Measurements from ENCODE around the gene SEMA6A. TPM values are rescaled to one million over a fixed set of nuclear protein-coding genes. Genes with fewer than 3 reads are reported as not detected.
"Not testable (repeated sequence)": the region's sequence is repeated elsewhere in the genome, so short reads cannot be mapped to it uniquely, and the experiment has no call there.

Gene SEMA6A
- total RNA-seq, 2 experiments from 2014 or later: 0.10 to 0.14 TPM

GRCh38 chr5:116559239-116559638 is 15.4 kb downstream of the SEMA6A start:
- H3K27me3 Mint-ChIP-seq (ENCODE audit: low read depth): no peaks in the 10 kb centered on the region
- H3K4me1 Mint-ChIP-seq (ENCODE audit: low read depth): no peaks in the 10 kb centered on the region
- intact Hi-C loops (cut with micrococcal nuclease): loop anchor here (5.0 kb wide), 1 partner anchor 422 kb away; no protein-coding TSS in a partner anchor
- no peaks in the 10 kb centered on the region for H3K9me3 Mint-ChIP-seq
- no peaks in the 10 kb centered on the region for H3K36me3 Mint-ChIP-seq (ENCODE audit: low read depth)
- H3K4me3 Mint-ChIP-seq: no peak overlapping the region
- no peak for DNase-seq
- CTCF ChIA-PET: no interaction called here
- H3K27ac Mint-ChIP-seq: no peak overlapping the region

GRCh38 chr5:116557669-116558271 is 16.9 kb downstream of the SEMA6A start:
- Mint-ChIP-seq H3K27ac (no peak overlapping the region), H3K4me3 (no peak overlapping the region), H3K9me3 (no peaks in the 10 kb centered on the region), H3K4me1 (ENCODE audit: low read depth) (no peaks in the 10 kb centered on the region), H3K27me3 (ENCODE audit: low read depth) (no peaks in the 10 kb centered on the region), H3K36me3 (ENCODE audit: low read depth) (no peaks in the 10 kb centered on the region)
- no peak for DNase-seq
- intact Hi-C loops (cut with micrococcal nuclease): loop anchor here (1.0 to 5.0 kb wide), 2 partner anchors 391 to 420 kb away; no protein-coding TSS in a partner anchor
- CTCF ChIA-PET: interaction anchor here (0.5 kb wide), 1 partner anchor 149 kb away, joined by 4 read pairs; no protein-coding TSS in a partner anchor

GRCh38 chr5:116554764-116555163 is 19.9 kb downstream of the SEMA6A start:
- Mint-ChIP-seq H3K27me3 (ENCODE audit: low read depth) (no peaks in the 10 kb centered on the region), H3K4me1 (ENCODE audit: low read depth) (no peaks in the 10 kb centered on the region), H3K27ac (no peak overlapping the region), H3K9me3 (no peaks in the 10 kb centered on the region), H3K4me3 (no peak overlapping the region), H3K36me3 (ENCODE audit: low read depth) (no peaks in the 10 kb centered on the region)
- CTCF ChIA-PET: no interaction called here
- intact Hi-C loops (cut with micrococcal nuclease): loop anchor here (5.0 kb wide), 1 partner anchor 417 kb away; no protein-coding TSS in a partner anchor
- no peak for DNase-seq

GRCh38 chr5:116553366-116553765 is 21.3 kb downstream of the SEMA6A start:
- no peaks in the 10 kb centered on the region for H3K36me3 Mint-ChIP-seq (ENCODE audit: low read depth)
- H3K9me3 Mint-ChIP-seq: no peaks in the 10 kb centered on the region
- H3K27me3 Mint-ChIP-seq (ENCODE audit: low read depth): no peaks in the 10 kb centered on the region
- H3K4me1 Mint-ChIP-seq (ENCODE audit: low read depth): no peaks in the 10 kb centered on the region
- H3K27ac Mint-ChIP-seq: no peak overlapping the region
- intact Hi-C loops (cut with micrococcal nuclease): no loop called here
- CTCF ChIA-PET: no interaction called here
- no peak overlapping the region for H3K4me3 Mint-ChIP-seq
- no peak for DNase-seq

GRCh38 chr5:116550082-116550481 is 24.5 kb downstream of the SEMA6A start:
- Mint-ChIP-seq H3K4me1 (ENCODE audit: low read depth) (no peaks in the 10 kb centered on the region), H3K4me3 (no peak overlapping the region), H3K27me3 (ENCODE audit: low read depth) (no peaks in the 10 kb centered on the region), H3K9me3 (peaks cover 13% of the 10 kb centered on the region), H3K27ac (no peak overlapping the region), H3K36me3 (ENCODE audit: low read depth) (peaks cover 2% of the 10 kb centered on the region)
- no peak for DNase-seq
- CTCF ChIA-PET: no interaction called here
- intact Hi-C loops (cut with micrococcal nuclease): no loop called here

GRCh38 chr5:116546743-116547124 is 27.9 kb downstream of the SEMA6A start:
- CTCF ChIA-PET: no interaction called here
- Mint-ChIP-seq H3K9me3 (peaks cover 23% of the 10 kb centered on the region), H3K4me3 (no peak overlapping the region), H3K4me1 (ENCODE audit: low read depth) (no peaks in the 10 kb centered on the region), H3K36me3 (ENCODE audit: low read depth) (peaks cover 2% of the 10 kb centered on the region), H3K27me3 (ENCODE audit: low read depth) (no peaks in the 10 kb centered on the region), H3K27ac (no peak overlapping the region)
- no peak for DNase-seq
- intact Hi-C loops (cut with micrococcal nuclease): no loop called here

- peaks cover 23% of the 10 kb centered on the region for H3K9me3 Mint-ChIP-seq
- CTCF ChIA-PET: no interaction called here
- intact Hi-C loops (cut with micrococcal nuclease): no loop called here
- no peaks in the 10 kb centered on the region for H3K27me3 Mint-ChIP-seq (ENCODE audit: low read depth)
- H3K4me3 Mint-ChIP-seq: no peak overlapping the region
- no peak overlapping the region for H3K27ac Mint-ChIP-seq
- DNase-seq: no peak
- H3K36me3 Mint-ChIP-seq (ENCODE audit: low read depth): peaks cover 2% of the 10 kb centered on the region
- no peaks in the 10 kb centered on the region for H3K4me1 Mint-ChIP-seq (ENCODE audit: low read depth)
Observed at GRCh38 chr5:116546033-116546742, 28.4 kb downstream of the SEMA6A start.

- DNase-seq; H3K27ac Mint-ChIP-seq; H3K4me3 Mint-ChIP-seq; H3K36me3 Mint-ChIP-seq (ENCODE audit: low read depth); intact Hi-C loops (cut with micrococcal nuclease); H3K4me1 Mint-ChIP-seq (ENCODE audit: low read depth); CTCF ChIA-PET; H3K27me3 Mint-ChIP-seq (ENCODE audit: low read depth): not testable (repeated sequence)
- H3K9me3 Mint-ChIP-seq: peaks cover 23% of the 10 kb centered on the region
Observed at GRCh38 chr5:116545465-116545864, 29.2 kb downstream of the SEMA6A start.

GRCh38 chr5:116544531-116545241 is 29.9 kb downstream of the SEMA6A start:
- DNase-seq: no peak
- intact Hi-C loops (cut with micrococcal nuclease): no loop called here
- Mint-ChIP-seq H3K4me1 (ENCODE audit: low read depth) (no peaks in the 10 kb centered on the region), H3K9me3 (peaks cover 23% of the 10 kb centered on the region), H3K4me3 (no peak overlapping the region), H3K27me3 (ENCODE audit: low read depth) (no peaks in the 10 kb centered on the region), H3K36me3 (ENCODE audit: low read depth) (peaks cover 2% of the 10 kb centered on the region), H3K27ac (no peak overlapping the region)
- CTCF ChIA-PET: no interaction called here

GRCh38 chr5:116543501-116543900 is 31.1 kb downstream of the SEMA6A start:
- peaks cover 23% of the 10 kb centered on the region for H3K9me3 Mint-ChIP-seq
- H3K4me3 Mint-ChIP-seq: no peak overlapping the region
- CTCF ChIA-PET: no interaction called here
- H3K27me3 Mint-ChIP-seq (ENCODE audit: low read depth): no peaks in the 10 kb centered on the region
- no peak for DNase-seq
- no peak overlapping the region for H3K27ac Mint-ChIP-seq
- no peaks in the 10 kb centered on the region for H3K4me1 Mint-ChIP-seq (ENCODE audit: low read depth)
- H3K36me3 Mint-ChIP-seq (ENCODE audit: low read depth): peaks cover 2% of the 10 kb centered on the region
- intact Hi-C loops (cut with micrococcal nuclease): no loop called here

GRCh38 chr5:116542619-116543018 is 32.0 kb downstream of the SEMA6A start:
- intact Hi-C loops (cut with micrococcal nuclease): no loop called here
- Mint-ChIP-seq H3K27me3 (ENCODE audit: low read depth) (no peaks in the 10 kb centered on the region), H3K9me3 (peaks cover 23% of the 10 kb centered on the region), H3K4me1 (ENCODE audit: low read depth) (no peaks in the 10 kb centered on the region), H3K4me3 (no peak overlapping the region), H3K36me3 (ENCODE audit: low read depth) (peaks cover 2% of the 10 kb centered on the region), H3K27ac (no peak overlapping the region)
- CTCF ChIA-PET: no interaction called here
- DNase-seq: no peak

GRCh38 chr5:116539222-116539621 is 35.4 kb downstream of the SEMA6A start:
- no peaks in the 10 kb centered on the region for H3K27me3 Mint-ChIP-seq (ENCODE audit: low read depth)
- CTCF ChIA-PET: no interaction called here
- H3K9me3 Mint-ChIP-seq: peaks cover 6% of the 10 kb centered on the region

More at GRCh38 chr5:116539222-116539621, 35.4 kb downstream of the SEMA6A start:
- Mint-ChIP-seq H3K27ac (no peak overlapping the region), H3K36me3 (ENCODE audit: low read depth) (no peaks in the 10 kb centered on the region), H3K4me3 (no peak overlapping the region), H3K4me1 (ENCODE audit: low read depth) (no peaks in the 10 kb centered on the region)
- no peak for DNase-seq
- intact Hi-C loops (cut with micrococcal nuclease): no loop called here
